HCT116 (cell line): Measurements from ENCODE around the gene MCOLN1. TPM values are rescaled to one million over a fixed set of nuclear protein-coding genes. Genes with fewer than 3 reads are reported as not detected.

Source experiments
- CBX3 ChIP-seq: IDR thresholded peaks from 2 replicates; pipeline ENCODE4 v1.6.1; 2012; ENCODE audit warnings: low read depth
- FOSL1 ChIP-seq: IDR thresholded peaks from 2 replicates; pipeline ENCODE4 v1.6.1; 2012; ENCODE audit warnings: low read depth
- JUND ChIP-seq: IDR thresholded peaks from 2 replicates; pipeline ENCODE4 v1.6.1; 2012
- POLR2A ChIP-seq: IDR thresholded peaks from 2 replicates; pipeline ENCODE4 v1.7.0; 2011; ENCODE audit warnings: borderline replicate concordance; ENCODE audit not compliant: insufficient read depth, insufficient read length; ENCODE audit errors: extremely low read depth
- SP1 ChIP-seq: IDR thresholded peaks from 2 replicates; pipeline ENCODE4 v1.6.1; 2012; ENCODE audit warnings: low read depth
- ZFX ChIP-seq: fragments of 450-650 bp; IDR thresholded peaks from 2 replicates; pipeline ENCODE4 v1.6.1; 2017
- ZNF274 ChIP-seq: fragments of 200-500 bp; sonication (Bioruptor generic); IDR thresholded peaks from 2 replicates; pipeline ENCODE4 v1.6.1; 2014; ENCODE audit warnings: mild to moderate bottlenecking, low read depth, low read length, inconsistent platforms
- total RNA-seq: library from RNA; stranded (reverse); gene quantifications from one replicate; pipeline ENCODE4 v1.2.1, GENCODE V29; 2021; ENCODE audit not compliant: unreplicated experiment
- TF ChIP-seq, protein P1 (sequence below): IDR thresholded peaks from 2 replicates; pipeline ENCODE4 v1.6.1; 2011; ENCODE audit warnings: mild to moderate bottlenecking, low read length, moderate library complexity; ENCODE audit not compliant: insufficient replicate concordance; ENCODE audit errors: extremely low read depth

MCOLN1 gene
- total RNA-seq, 1 experiment from 2014 or later: 19.1 TPM

DNA sequence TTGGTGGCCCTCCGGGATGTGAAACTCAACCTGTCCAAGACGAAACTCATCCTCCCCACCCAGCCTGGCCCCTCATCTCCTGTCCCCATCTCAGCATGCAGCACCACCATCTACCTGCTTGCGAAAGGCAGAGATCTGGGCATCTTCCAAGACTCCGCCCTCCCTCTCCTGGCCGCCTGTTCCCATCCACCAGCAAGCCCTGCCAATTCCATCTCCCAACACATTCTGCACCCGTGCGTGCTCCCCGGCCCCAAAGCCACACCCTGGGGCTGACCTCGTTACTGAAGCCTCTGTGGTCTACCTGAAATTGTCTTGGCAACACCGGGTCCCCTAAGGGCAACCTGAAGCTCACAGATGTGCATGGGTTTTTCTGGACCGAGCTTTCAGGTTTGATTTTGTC, 60.0 kb downstream of the MCOLN1 start (continued):
- TF ChIP-seq, protein P1, sequence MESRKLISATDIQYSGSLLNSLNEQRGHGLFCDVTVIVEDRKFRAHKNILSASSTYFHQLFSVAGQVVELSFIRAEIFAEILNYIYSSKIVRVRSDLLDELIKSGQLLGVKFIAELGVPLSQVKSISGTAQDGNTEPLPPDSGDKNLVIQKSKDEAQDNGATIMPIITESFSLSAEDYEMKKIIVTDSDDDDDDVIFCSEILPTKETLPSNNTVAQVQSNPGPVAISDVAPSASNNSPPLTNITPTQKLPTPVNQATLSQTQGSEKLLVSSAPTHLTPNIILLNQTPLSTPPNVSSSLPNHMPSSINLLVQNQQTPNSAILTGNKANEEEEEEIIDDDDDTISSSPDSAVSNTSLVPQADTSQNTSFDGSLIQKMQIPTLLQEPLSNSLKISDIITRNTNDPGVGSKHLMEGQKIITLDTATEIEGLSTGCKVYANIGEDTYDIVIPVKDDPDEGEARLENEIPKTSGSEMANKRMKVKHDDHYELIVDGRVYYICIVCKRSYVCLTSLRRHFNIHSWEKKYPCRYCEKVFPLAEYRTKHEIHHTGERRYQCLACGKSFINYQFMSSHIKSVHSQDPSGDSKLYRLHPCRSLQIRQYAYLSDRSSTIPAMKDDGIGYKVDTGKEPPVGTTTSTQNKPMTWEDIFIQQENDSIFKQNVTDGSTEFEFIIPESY: no peak
- TF ChIP-seq ZFX (no peak), CBX3 (no peak), SP1 (no peak), ZNF274 (no peak), FOSL1 (no peak), JUND (no peak), POLR2A (no peak)

Other genes with a start within 250 kb of the MCOLN1 start
- gene INSR, start 228.2 kb upstream of the MCOLN1 start, total RNA-seq: 25.4 TPM
- gene ARHGEF18, start 173.7 kb upstream of the MCOLN1 start, total RNA-seq: 32.2 TPM
- gene PEX11G, start 33.6 kb upstream of the MCOLN1 start, total RNA-seq: 6.4 TPM
- gene ZNF358, start 6.5 kb upstream of the MCOLN1 start, total RNA-seq: 20.7 TPM
- gene PNPLA6, start 13.1 kb downstream of the MCOLN1 start, total RNA-seq: 159 TPM
- gene CAMSAP3, start 73.2 kb downstream of the MCOLN1 start, total RNA-seq: 24.0 TPM
- gene XAB2, start 106.9 kb downstream of the MCOLN1 start, total RNA-seq: 103 TPM
- gene PET100, start 107.2 kb downstream of the MCOLN1 start, total RNA-seq: 126 TPM
- gene PCP2, start 111.1 kb downstream of the MCOLN1 start, total RNA-seq: 0.32 TPM
- 141 TPM for gene STXBP2, start 114.5 kb downstream of the MCOLN1 start, total RNA-seq
- gene RETN, start 146.4 kb downstream of the MCOLN1 start, total RNA-seq: not detected
- gene MCEMP1, start 154.5 kb downstream of the MCOLN1 start, total RNA-seq: not detected
- gene TRAPPC5, start 158.2 kb downstream of the MCOLN1 start, total RNA-seq: 101 TPM
- gene FCER2, start 179.5 kb downstream of the MCOLN1 start, total RNA-seq: 0.20 TPM
- not detected for gene CLEC4G, start 209.5 kb downstream of the MCOLN1 start, total RNA-seq
- gene CD209, start 224.9 kb downstream of the MCOLN1 start, total RNA-seq: not detected
- not detected for gene CLEC4M, start 240.6 kb downstream of the MCOLN1 start, total RNA-seq